ENCODE data around the gene SNN.

SNN gene

GRCh38 chr16:11677959-11678881 lies 10.0 kb downstream of the SNN start:
- no peak for DNase-seq

GRCh38 chr16:11679250-11679649 lies 11.0 kb downstream of the SNN start:
- peak in 21 of 56 donors; percentile 12 to 55 (median 35) for DNase-seq

- no peak for DNase-seq
Observed at GRCh38 chr16:11679941-11680911, 12.0 kb downstream of the SNN start.

GRCh38 chr16:11681556-11681955 lies 13.3 kb downstream of the SNN start:
- no peak for DNase-seq

- no peak for DNase-seq
Observed at GRCh38 chr16:11681976-11682654, 13.9 kb downstream of the SNN start.

GRCh38 chr16:11682655-11683096 lies 14.4 kb downstream of the SNN start:
- DNase-seq = no peak

GRCh38 chr16:11683145-11683544 lies 14.9 kb downstream of the SNN start:
- DNase-seq = no peak

- DNase-seq = no peak
Observed at GRCh38 chr16:11684231-11685025, 16.2 kb downstream of the SNN start.

DNA sequence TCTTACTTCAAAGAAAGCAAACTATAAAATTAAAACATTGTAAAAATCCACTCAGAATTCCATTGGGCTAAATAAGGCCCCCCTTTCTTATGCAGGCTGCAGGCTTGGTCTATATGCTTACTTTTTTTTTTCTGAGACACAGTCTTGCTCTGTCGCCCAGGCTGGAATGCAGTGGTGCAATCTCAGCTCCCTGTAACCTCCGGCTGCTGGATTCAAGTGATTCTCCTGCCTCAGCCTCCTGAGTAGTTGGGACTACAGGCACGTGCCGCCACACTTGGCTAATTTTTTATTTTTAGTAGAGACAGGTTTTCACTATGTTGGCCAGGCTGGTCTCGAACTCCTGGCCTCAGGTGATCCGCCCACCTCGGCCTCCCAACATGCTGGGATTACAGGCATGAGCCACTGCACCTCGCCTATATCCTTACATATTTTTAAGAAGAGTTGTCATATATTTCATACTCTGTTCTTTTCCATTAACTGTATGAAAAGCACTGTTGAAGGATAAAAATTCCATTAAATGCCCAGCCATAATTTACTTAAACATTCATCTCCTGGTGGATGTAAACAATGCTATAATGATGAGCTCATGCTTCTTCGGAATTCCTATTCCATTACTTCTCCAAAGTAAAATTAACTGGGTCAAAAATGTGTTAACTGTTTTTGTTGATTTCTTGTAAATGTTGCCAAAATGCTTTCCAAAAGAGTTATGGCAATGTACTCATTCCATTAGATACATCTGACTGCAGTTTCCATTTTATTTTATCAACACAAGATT lies 17.8 kb downstream of the SNN start:
- DNase-seq = no peak

DNA sequence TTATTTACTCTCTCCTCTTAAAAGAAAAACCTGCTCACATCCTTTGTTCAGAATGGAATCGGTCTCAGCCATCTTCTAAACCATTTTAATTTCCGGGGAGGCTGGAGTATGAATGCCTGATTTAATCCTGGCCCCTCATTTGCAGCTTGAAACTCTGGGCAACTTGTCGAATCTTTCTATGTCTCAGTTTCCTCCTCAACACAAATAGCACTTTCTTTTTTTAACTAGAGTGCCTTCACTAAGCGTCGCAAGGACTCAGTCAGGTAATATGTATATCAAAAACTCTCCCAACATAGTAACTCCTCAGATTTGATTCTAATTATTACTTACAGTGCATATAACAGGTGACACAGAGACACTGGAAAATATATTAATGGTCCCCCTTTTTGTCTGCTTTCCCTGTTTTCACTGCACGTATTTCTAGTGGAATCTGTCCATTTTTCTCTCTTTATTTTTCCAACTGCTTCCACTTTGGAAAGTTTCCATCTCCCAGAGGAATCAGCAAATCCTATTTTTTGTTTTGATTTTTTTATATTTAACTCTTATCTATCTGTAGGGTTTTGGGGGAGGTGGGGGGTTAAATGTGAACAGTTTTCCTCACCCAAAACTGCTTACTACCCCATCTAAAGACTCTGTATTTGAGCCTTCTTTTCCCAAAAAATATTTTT lies 18.6 kb downstream of the SNN start:
- no peak for DNase-seq

DNA sequence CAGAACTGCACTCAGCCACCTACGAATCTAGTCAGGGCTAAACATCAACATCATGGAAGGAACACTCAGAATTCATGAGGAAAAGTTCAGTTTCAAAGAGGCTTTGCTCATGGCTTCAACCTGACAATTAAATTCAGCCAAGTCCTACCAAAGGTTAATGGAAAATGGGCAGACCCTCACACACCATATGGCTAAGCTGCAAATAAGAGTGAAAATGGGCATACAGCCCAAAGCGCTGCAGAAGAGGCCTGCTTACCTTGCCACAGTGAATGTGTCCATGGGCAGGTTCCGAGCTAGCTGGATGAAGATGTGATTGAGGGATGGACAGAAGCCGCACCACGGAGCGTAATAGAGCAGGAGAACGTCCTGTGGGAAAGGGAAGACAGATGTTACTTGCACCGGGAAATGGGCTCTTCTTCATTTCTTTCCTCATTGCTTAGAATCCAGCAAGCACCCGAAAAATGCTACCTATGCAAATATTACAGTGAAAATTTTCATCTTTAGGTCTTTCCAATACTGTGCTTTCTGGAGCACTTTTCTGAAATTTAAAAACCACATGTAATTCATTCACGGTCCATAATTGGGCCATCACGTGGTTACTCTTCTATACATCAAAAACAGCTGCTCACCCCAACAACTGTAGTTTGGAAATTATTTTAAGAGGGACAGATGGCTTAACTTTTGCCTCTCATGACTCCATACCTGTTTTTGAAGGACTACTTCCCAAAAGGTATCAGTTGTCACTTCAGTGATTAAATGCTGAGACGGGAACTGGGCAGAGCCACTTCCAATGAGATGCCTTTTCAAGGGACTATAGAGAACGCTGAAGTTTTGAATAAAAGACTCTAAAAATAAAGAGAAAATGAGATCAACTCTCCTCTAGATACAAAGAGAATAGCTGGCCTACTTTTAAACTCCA lies 19.6 kb downstream of the SNN start:
- DNase-seq = no peak

- DNase-seq = no peak
Observed at GRCh38 chr16:11688520-11688886, 20.2 kb downstream of the SNN start.

- DNase-seq = no peak
Observed at GRCh38 chr16:11689031-11689840, 21.0 kb downstream of the SNN start.

GRCh38 chr16:11691235-11691634 lies 23.0 kb downstream of the SNN start:
- DNase-seq = no peak

DNA sequence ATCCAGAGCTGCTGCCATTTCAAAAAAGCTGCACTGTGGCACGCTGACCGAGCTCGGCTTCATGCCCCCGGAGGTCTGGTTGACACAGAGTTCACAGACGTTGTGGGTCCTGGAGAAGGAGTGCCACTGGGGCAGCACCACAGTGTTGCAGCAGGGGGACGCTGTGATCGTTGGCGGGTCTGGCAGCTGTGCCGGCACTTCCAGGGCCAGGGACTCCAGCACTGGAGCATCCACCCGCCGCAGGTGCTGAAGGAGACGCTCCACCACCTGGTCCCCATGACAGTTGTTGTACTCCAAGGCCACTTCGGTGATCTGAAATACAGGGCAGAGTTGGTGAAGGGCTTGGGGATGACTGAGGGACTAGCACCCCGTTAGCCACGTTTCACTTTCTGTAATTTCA lies 23.5 kb downstream of the SNN start:
- DNase-seq = no peak

DNA sequence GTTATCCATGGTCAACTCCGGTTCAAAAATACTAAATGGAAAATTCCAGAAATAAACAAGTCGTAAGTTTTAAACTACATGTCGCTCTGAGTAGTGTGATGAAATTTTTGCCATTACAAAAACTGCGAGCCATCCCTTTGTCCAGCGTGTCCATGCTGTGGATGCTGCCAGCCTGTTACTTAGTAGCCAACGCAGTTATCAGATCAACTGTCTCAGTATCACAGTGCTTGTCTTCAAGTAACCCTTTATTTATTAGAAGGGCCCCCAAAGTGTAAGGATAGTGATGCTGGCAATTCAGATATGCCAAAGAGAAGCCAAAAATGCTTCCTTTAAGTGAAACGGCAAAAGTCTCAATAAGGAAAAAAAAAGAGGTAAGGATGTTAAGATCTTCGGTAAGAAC lies 23.9 kb downstream of the SNN start:
- DNase-seq = no peak

DNA sequence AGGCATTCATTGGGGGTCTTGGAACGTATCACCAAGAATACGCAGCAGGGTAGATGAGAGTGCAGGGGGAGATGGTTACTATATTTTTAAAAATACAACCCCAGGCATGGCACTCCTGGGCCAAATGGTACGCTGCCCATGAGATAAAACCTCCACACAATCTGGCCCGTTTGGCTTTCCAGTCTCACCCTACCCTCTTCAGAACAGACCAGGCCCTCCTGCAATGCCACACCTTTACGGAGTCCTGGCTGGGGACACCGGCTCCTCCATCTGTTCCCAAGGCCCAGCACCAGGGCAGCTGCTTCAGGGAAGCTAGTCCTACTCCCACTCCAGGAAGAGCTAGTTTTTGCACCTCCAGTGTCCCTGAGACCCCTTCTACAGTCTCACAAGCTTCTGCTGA lies 24.4 kb downstream of the SNN start:
- no peak for DNase-seq

Measured in nucleus accumbens (tissue), 56 donors.